ENCODE data around the gene ACTRT2.

ACTRT2 gene

GRCh38 chr1:3049164-3049563 lies 27.9 kb downstream of the ACTRT2 start:
- no peak for DNase-seq (ENCODE audit: low spot score)
- in situ Hi-C loops (cut with MboI; ENCODE audit: low sequenced_read_pairs, unreplicated experiment) = no loop called here
- TF ChIP-seq CTCF (IDR thresholded peaks at IDR 0.05; ENCODE audit: borderline replicate concordance, control extremely low read depth, extremely low read depth, insufficient read depth, missing control alignments) = no peak

GRCh38 chr1:3049905-3050304 lies 28.6 kb downstream of the ACTRT2 start:
- DNase-seq (ENCODE audit: low spot score) = no peak
- no peak for TF ChIP-seq CTCF (IDR thresholded peaks at IDR 0.05; ENCODE audit: borderline replicate concordance, control extremely low read depth, extremely low read depth, insufficient read depth, missing control alignments)
- in situ Hi-C loops (cut with MboI; ENCODE audit: low sequenced_read_pairs, unreplicated experiment) = no loop called here

- no peak for TF ChIP-seq CTCF (IDR thresholded peaks at IDR 0.05; ENCODE audit: borderline replicate concordance, control extremely low read depth, extremely low read depth, insufficient read depth, missing control alignments)
- DNase-seq (ENCODE audit: low spot score) = no peak
- in situ Hi-C loops (cut with MboI; ENCODE audit: low sequenced_read_pairs, unreplicated experiment) = no loop called here
Observed at GRCh38 chr1:3050603-3051002, 29.3 kb downstream of the ACTRT2 start.

GRCh38 chr1:3051270-3052268 lies 30.3 kb downstream of the ACTRT2 start:
- no peak for DNase-seq (ENCODE audit: low spot score)
- in situ Hi-C loops (cut with MboI; ENCODE audit: low sequenced_read_pairs, unreplicated experiment) = no loop called here

GRCh38 chr1:3052501-3052900 lies 31.2 kb downstream of the ACTRT2 start:
- in situ Hi-C loops (cut with MboI; ENCODE audit: low sequenced_read_pairs, unreplicated experiment) = no loop called here
- no peak for DNase-seq (ENCODE audit: low spot score)
- TF ChIP-seq CTCF (IDR thresholded peaks at IDR 0.05; ENCODE audit: borderline replicate concordance, control extremely low read depth, extremely low read depth, insufficient read depth, missing control alignments) = no peak

More at GRCh38 chr1:3051270-3052268, 30.3 kb downstream of the ACTRT2 start:
- no peak for TF ChIP-seq CTCF (IDR thresholded peaks at IDR 0.05; ENCODE audit: borderline replicate concordance, control extremely low read depth, extremely low read depth, insufficient read depth, missing control alignments)

GRCh38 chr1:3053366-3053980 lies 32.2 kb downstream of the ACTRT2 start:
- TF ChIP-seq CTCF (IDR thresholded peaks at IDR 0.05; ENCODE audit: borderline replicate concordance, control extremely low read depth, extremely low read depth, insufficient read depth, missing control alignments) = no peak
- DNase-seq (ENCODE audit: low spot score) = no peak
- in situ Hi-C loops (cut with MboI; ENCODE audit: low sequenced_read_pairs, unreplicated experiment) = no loop called here
